Hepatocyte (in vitro differentiated cells): ENCODE measurements around the gene SH3RF3. TPM values are rescaled to one million over a fixed set of nuclear protein-coding genes. Genes with fewer than 3 reads are reported as not detected.

Experiments
- DNase-seq: peaks from one replicate; pipeline ENCODE4 v3.0.0-alpha.2; 2016; ENCODE audit warnings: low spot score
- H2AFZ ChIP-seq: fragments of 200-600 bp; sonication (generic); 2 replicates; pipeline ENCODE4 v1.6.0; 2016; ENCODE audit warnings: antibody characterized with exemption, mild to moderate bottlenecking
- H3K27ac ChIP-seq: fragments of 200-600 bp; sonication (generic); 2 replicates; pipeline ENCODE4 v1.5.1; 2016; ENCODE audit warnings: mild to moderate bottlenecking
- H3K27me3 ChIP-seq: fragments of 200-600 bp; sonication (generic); 2 replicates; pipeline ENCODE4 v1.6.1; 2016
- H3K36me3 ChIP-seq: fragments of 200-600 bp; sonication (generic); replicated peaks from 2 replicates; pipeline ENCODE4 v1.5.1; 2016; ENCODE audit warnings: low read depth; ENCODE audit not compliant: insufficient read depth
- H3K4me1 ChIP-seq: fragments of 200-600 bp; sonication (generic); 2 replicates; pipeline ENCODE4 v1.5.1; 2016; ENCODE audit warnings: mild to moderate bottlenecking, moderate library complexity; ENCODE audit not compliant: insufficient read depth
- H3K4me2 ChIP-seq: fragments of 200-600 bp; sonication (generic); 2 replicates; pipeline ENCODE4 v1.6.0; 2016
- H3K4me3 ChIP-seq: fragments of 200-600 bp; sonication (generic); 2 replicates; pipeline ENCODE4 v1.5.1; 2016; ENCODE audit warnings: mild to moderate bottlenecking
- H3K79me2 ChIP-seq: fragments of 200-600 bp; sonication (generic); 2 replicates; pipeline ENCODE4 v1.6.0; 2017; ENCODE audit warnings: mild to moderate bottlenecking
- H3K9me2 ChIP-seq: fragments of 200-600 bp; sonication (generic); replicated peaks from 2 replicates; pipeline ENCODE4 v1.6.0; 2017; ENCODE audit warnings: mild to moderate bottlenecking; ENCODE audit not compliant: insufficient read depth
- H3K9me3 ChIP-seq: fragments of 200-600 bp; sonication (generic); 2 replicates; pipeline ENCODE4 v1.5.1; 2016; ENCODE audit warnings: low read depth, mild to moderate bottlenecking
- H4K20me1 ChIP-seq: fragments of 200-600 bp; sonication (generic); 2 replicates; pipeline ENCODE4 v1.6.0; 2016; ENCODE audit warnings: mild to moderate bottlenecking; ENCODE audit not compliant: insufficient read depth, poor library complexity, severe bottlenecking
- EZH2 ChIP-seq: fragments of 200-600 bp; sonication (generic); IDR thresholded peaks from 2 replicates; pipeline ENCODE4 v1.6.1; 2016; ENCODE audit warnings: antibody characterized with exemption, mild to moderate bottlenecking, borderline replicate concordance
- EZH2phosphoT487 ChIP-seq: fragments of 200-600 bp; sonication (generic); IDR thresholded peaks from one replicate; pipeline ENCODE4 v1.6.1; 2018; ENCODE audit warnings: antibody characterized with exemption, mild to moderate bottlenecking, low read depth, moderate library complexity; ENCODE audit not compliant: unreplicated experiment, severe bottlenecking
- WGBS: methylation state at CpG from one replicate; pipeline ENCODE4 v1.1.6; 2016; ENCODE audit warnings: low lambda C conversion rate; ENCODE audit errors: missing lambda C conversion rate; 5-methylcytosine and 5-hydroxymethylcytosine counted together
- polyA plus RNA-seq: library from polyadenylated mRNA; unstranded; fragments of >200 nt; fragmentation: Nextera tagmentation; extraction: Ambion mirVana; gene quantifications from 2 replicates; pipeline ENCODE4 v1.2.1, GENCODE V29; 2016
- total RNA-seq: library from RNA; depleted of rRNA; stranded (reverse); fragments of >200 nt; gene quantifications from 2 replicates; pipeline ENCODE4 v1.2.3, GENCODE V29; 2014
- TF ChIP-seq, protein P1 (sequence below): fragments of 200-600 bp; sonication (generic); IDR thresholded peaks from 2 replicates; pipeline ENCODE4 v1.5.1; 2016; ENCODE audit warnings: antibody characterized with exemption, mild to moderate bottlenecking; ENCODE audit not compliant: poor library complexity

SH3RF3 gene
- total and polyA plus RNA-seq, 2 experiments from 2014 or later = 1.9 to 2.1 TPM

DNA sequence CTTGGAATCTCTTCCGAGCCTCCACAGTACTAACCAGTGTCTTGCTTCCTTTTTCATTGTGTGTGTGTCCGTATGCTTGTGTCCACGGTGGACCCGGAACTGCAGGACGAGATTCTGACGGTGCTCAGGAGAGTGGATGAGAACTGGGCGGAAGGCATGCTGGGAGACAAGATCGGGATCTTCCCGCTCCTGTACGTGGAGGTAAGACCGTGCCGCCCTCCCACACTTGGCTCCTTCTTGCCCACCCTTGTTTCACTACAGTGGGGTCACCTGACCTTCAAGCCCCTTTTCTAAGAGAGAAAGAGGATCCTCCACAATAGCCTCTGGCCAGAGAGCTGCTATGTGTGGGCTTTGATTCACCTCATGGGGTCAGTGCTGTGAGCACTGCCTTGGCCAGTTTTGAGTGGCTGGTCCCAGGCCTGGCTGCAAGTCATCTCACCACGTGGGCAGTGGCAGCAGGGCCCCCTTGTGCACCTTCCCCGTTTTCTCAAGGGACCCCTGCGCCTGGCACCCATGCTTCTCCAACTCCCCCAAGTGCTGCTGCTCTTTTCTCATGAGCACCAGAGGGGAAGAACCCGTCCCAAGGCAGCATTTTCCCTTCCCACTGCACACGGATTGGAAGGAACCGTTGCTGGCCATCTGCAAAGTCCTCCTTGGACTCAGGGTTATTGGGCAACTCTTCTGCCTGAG is 242.6 kb downstream of the SH3RF3 start:
- Histone ChIP-seq H3K9me2 (no peaks in the 10 kb centered on the region), H3K27ac (no peak overlapping the region), H3K79me2 (no peaks in the 10 kb centered on the region), H2AFZ (no peak overlapping the region), H3K4me1 (peaks cover 9% of the 10 kb centered on the region), H3K9me3 (no peaks in the 10 kb centered on the region), H3K4me3 (no peak overlapping the region), H3K27me3 (no peaks in the 10 kb centered on the region), H4K20me1 (no peaks in the 10 kb centered on the region), H3K36me3 (no peaks in the 10 kb centered on the region), H3K4me2 (no peak overlapping the region)
- TF ChIP-seq, protein P1, sequence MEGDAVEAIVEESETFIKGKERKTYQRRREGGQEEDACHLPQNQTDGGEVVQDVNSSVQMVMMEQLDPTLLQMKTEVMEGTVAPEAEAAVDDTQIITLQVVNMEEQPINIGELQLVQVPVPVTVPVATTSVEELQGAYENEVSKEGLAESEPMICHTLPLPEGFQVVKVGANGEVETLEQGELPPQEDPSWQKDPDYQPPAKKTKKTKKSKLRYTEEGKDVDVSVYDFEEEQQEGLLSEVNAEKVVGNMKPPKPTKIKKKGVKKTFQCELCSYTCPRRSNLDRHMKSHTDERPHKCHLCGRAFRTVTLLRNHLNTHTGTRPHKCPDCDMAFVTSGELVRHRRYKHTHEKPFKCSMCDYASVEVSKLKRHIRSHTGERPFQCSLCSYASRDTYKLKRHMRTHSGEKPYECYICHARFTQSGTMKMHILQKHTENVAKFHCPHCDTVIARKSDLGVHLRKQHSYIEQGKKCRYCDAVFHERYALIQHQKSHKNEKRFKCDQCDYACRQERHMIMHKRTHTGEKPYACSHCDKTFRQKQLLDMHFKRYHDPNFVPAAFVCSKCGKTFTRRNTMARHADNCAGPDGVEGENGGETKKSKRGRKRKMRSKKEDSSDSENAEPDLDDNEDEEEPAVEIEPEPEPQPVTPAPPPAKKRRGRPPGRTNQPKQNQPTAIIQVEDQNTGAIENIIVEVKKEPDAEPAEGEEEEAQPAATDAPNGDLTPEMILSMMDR = no peak
- TF ChIP-seq EZH2 (no peak), EZH2phosphoT487 (no peak)
- 94% methylated on average over 18 of the region's 18 CpGs for WGBS
- no peak for DNase-seq

GRCh38 chr2:109372171-109372568 is 243.2 kb downstream of the SH3RF3 start:
- peaks cover 9% of the 10 kb centered on the region for H3K4me1 ChIP-seq
- H3K4me2 ChIP-seq = no peak overlapping the region
- H3K9me2 ChIP-seq = no peaks in the 10 kb centered on the region
- H3K9me3 ChIP-seq = no peaks in the 10 kb centered on the region
- H3K79me2 ChIP-seq = no peaks in the 10 kb centered on the region
- H2AFZ ChIP-seq = no peak overlapping the region
- 87% methylated on average over 4 of the region's 4 CpGs for WGBS
- DNase-seq = no peak
- no peaks in the 10 kb centered on the region for H3K36me3 ChIP-seq
- no peak overlapping the region for H3K4me3 ChIP-seq
- TF ChIP-seq, protein P1 = no peak
- TF ChIP-seq EZH2 (no peak), EZH2phosphoT487 (no peak)
- no peak overlapping the region for H3K27ac ChIP-seq
- H4K20me1 ChIP-seq = no peaks in the 10 kb centered on the region
- H3K27me3 ChIP-seq = no peaks in the 10 kb centered on the region

- no peak overlapping the region for H3K4me2 ChIP-seq
- no peaks in the 10 kb centered on the region for H3K27me3 ChIP-seq
- peaks cover 9% of the 10 kb centered on the region for H3K4me1 ChIP-seq
- no peaks in the 10 kb centered on the region for H3K9me3 ChIP-seq
- WGBS = 65% methylated on average over 7 of the region's 7 CpGs
- no peaks in the 10 kb centered on the region for H3K9me2 ChIP-seq
- no peaks in the 10 kb centered on the region for H4K20me1 ChIP-seq
- TF ChIP-seq, protein P1 = no peak
- TF ChIP-seq EZH2phosphoT487 (no peak), EZH2 (no peak)
- H3K79me2 ChIP-seq = no peaks in the 10 kb centered on the region
- no peaks in the 10 kb centered on the region for H3K36me3 ChIP-seq
- DNase-seq = no peak
- no peak overlapping the region for H3K27ac ChIP-seq
- no peak overlapping the region for H2AFZ ChIP-seq
- H3K4me3 ChIP-seq = no peak overlapping the region
These were observed 243.6 kb downstream of the SH3RF3 start for GRCh38 chr2:109372614-109373013.
